ENCODE results near the gene LAYN.

Gene LAYN

DNA sequence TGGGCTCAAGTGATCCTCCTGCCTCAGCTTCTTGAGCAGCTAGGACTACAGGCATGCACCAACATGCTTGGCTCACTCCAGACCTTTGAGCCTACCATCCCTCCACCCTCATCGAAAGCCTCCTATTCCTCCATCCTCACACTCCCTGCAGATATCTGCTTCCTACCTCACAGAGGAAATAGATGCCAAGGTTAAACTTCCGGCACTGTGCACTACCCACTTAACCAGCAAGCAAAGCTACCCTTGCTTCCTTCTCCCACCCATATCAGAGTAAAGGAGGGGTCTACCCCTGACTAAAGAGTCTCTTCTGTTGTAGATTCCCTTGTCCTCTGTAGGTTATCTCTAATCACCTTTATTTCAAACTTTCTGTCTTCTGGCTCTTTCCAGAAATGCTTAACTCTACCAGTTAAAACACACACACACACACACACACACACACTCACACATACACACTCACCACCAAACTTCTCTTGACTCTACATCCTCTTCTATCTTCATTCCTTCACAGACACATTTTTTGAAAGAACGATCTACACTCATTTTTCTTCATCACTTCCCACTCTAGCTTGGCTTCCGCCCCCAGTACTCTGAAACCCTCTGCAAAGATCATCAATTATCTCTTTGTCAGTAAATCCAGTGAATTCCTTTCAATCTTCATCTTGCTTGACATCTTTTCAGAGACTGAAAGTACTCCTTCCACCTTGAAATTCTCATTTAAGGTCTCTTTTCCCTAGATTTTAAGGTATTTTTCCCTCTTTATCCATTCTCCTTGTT lies 50.9 kb downstream of the LAYN start:
- H3K79me1 ChIP-seq (ENCODE audit: low read length): no peaks in the 10 kb centered on the region
- no peaks in the 10 kb centered on the region for H3K79me2 ChIP-seq (ENCODE audit: control insufficient read depth, insufficient read depth, low read length)
- no peak overlapping the region for H2AK5ac ChIP-seq (ENCODE audit: low read length)
- no peak overlapping the region for H4K5ac ChIP-seq (ENCODE audit: low read length)
- no peaks in the 10 kb centered on the region for H3K36me3 ChIP-seq (ENCODE audit: control insufficient read depth, insufficient read depth, low read length)
- no peak overlapping the region for H4K8ac ChIP-seq (ENCODE audit: low read depth, low read length)
- H2BK120ac ChIP-seq (ENCODE audit: low read depth, low read length): no peak overlapping the region
- WGBS (ENCODE audit: extremely low coverage, insufficient coverage, low lambda C conversion rate): 100% methylated on average over 1 of the region's 4 CpGs
- no peak overlapping the region for H3K9ac ChIP-seq (ENCODE audit: low read length)
- H3K4me1 ChIP-seq (ENCODE audit: control insufficient read depth, low read depth, low read length): no peaks in the 10 kb centered on the region
- H2BK15ac ChIP-seq (replicated peaks; ENCODE audit: low read depth): no peak overlapping the region
- no peak for DNase-seq
- no peak overlapping the region for H3K23ac ChIP-seq (ENCODE audit: low read length)
- H3K27ac ChIP-seq (ENCODE audit: low read depth, low read length): no peak overlapping the region
- no peak overlapping the region for H3K4ac ChIP-seq (ENCODE audit: low read depth, low read length)
- no peak overlapping the region for H3K18ac ChIP-seq (ENCODE audit: low read length)
- H3K4me3 ChIP-seq (ENCODE audit: low read length): no peak overlapping the region
- H3K56ac ChIP-seq (ENCODE audit: low read length): no peak overlapping the region
- no peak overlapping the region for H3K4me2 ChIP-seq (ENCODE audit: low read length)
- no peaks in the 10 kb centered on the region for H3K27me3 ChIP-seq (ENCODE audit: insufficient read depth, low read length, poor library complexity)
- H2BK5ac ChIP-seq (ENCODE audit: low read length): no peak overlapping the region

DNA sequence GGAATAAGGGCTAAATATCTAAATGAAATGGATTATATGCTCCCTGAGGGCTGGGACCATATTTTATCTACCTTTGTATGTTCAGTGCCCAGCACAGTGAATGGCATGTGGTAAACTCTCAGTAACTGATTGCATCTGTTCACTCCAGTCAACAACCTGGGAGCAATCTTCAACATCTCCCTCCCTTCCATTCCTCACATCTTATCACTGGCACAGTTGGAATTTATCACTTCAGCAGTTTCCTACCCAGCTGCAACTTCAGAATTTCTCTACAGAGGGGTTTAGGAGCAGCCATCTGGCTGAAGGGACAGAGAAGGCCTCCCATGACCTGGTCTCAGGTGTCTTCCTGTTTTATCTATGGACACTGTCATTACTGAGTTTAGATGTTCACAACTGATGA lies 52.0 kb downstream of the LAYN start:
- H3K79me2 ChIP-seq (ENCODE audit: control insufficient read depth, insufficient read depth, low read length): no peaks in the 10 kb centered on the region
- H3K23ac ChIP-seq (ENCODE audit: low read length): no peak overlapping the region
- no peaks in the 10 kb centered on the region for H3K36me3 ChIP-seq (ENCODE audit: control insufficient read depth, insufficient read depth, low read length)
- H3K4me2 ChIP-seq (ENCODE audit: low read length): no peak overlapping the region
- no peaks in the 10 kb centered on the region for H3K27me3 ChIP-seq (ENCODE audit: insufficient read depth, low read length, poor library complexity)
- H2AK5ac ChIP-seq (ENCODE audit: low read length): no peak overlapping the region
- no peak overlapping the region for H2BK15ac ChIP-seq (replicated peaks; ENCODE audit: low read depth)
- H3K4ac ChIP-seq (ENCODE audit: low read depth, low read length): no peak overlapping the region
- H3K79me1 ChIP-seq (ENCODE audit: low read length): no peaks in the 10 kb centered on the region
- H2BK120ac ChIP-seq (ENCODE audit: low read depth, low read length): no peak overlapping the region
- peak; percentile 80 for DNase-seq
- no peak overlapping the region for H2BK5ac ChIP-seq (ENCODE audit: low read length)
- no peak overlapping the region for H4K8ac ChIP-seq (ENCODE audit: low read depth, low read length)
- no peak overlapping the region for H4K5ac ChIP-seq (ENCODE audit: low read length)
- no peaks in the 10 kb centered on the region for H3K4me1 ChIP-seq (ENCODE audit: control insufficient read depth, low read depth, low read length)
- H3K56ac ChIP-seq (ENCODE audit: low read length): no peak overlapping the region
- no peak overlapping the region for H3K9ac ChIP-seq (ENCODE audit: low read length)
- H3K27ac ChIP-seq (ENCODE audit: low read depth, low read length): no peak overlapping the region
- H3K18ac ChIP-seq (ENCODE audit: low read length): no peak overlapping the region
- H3K4me3 ChIP-seq (ENCODE audit: low read length): no peak overlapping the region

DNA sequence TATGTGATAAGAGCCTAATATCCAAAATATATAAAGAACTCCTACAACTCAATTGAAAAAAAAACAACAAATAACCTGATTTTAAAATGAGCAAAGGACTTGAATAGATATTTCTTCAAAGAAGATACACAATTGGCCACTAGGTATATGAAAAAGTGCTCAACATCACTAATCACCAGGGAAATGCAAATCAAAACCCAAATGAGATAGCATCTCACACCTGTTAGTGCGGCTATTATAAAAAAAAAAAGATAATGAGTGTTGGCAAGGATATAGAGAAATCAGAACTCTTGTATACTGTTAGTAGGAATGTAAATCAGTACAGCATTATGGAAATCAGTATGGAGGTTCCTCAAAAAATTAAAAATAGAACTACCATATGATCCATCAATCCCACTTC lies 55.8 kb downstream of the LAYN start:
- Histone ChIP-seq H3K27me3 (ENCODE audit: insufficient read depth, low read length, poor library complexity) (no peaks in the 10 kb centered on the region), H4K8ac (ENCODE audit: low read depth, low read length) (no peak overlapping the region), H4K5ac (ENCODE audit: low read length) (no peak overlapping the region), H3K36me3 (ENCODE audit: control insufficient read depth, insufficient read depth, low read length) (no peaks in the 10 kb centered on the region), H3K4me3 (ENCODE audit: low read length) (no peak overlapping the region), H3K27ac (ENCODE audit: low read depth, low read length) (no peak overlapping the region), H3K79me1 (ENCODE audit: low read length) (no peaks in the 10 kb centered on the region), H2BK15ac (replicated peaks; ENCODE audit: low read depth) (no peak overlapping the region), H2BK120ac (ENCODE audit: low read depth, low read length) (no peak overlapping the region), H3K9ac (ENCODE audit: low read length) (no peak overlapping the region), H2AK5ac (ENCODE audit: low read length) (no peak overlapping the region), H2BK5ac (ENCODE audit: low read length) (no peak overlapping the region), H3K23ac (ENCODE audit: low read length) (no peak overlapping the region), H3K79me2 (ENCODE audit: control insufficient read depth, insufficient read depth, low read length) (no peaks in the 10 kb centered on the region), H3K4me2 (ENCODE audit: low read length) (no peak overlapping the region), H3K18ac (ENCODE audit: low read length) (no peak overlapping the region), H3K4ac (ENCODE audit: low read depth, low read length) (no peak overlapping the region), H3K4me1 (ENCODE audit: control insufficient read depth, low read depth, low read length) (no peaks in the 10 kb centered on the region), H3K56ac (ENCODE audit: low read length) (no peak overlapping the region)
- no peak for DNase-seq
- no CpG with 5 or more reads among the region's 1 CpG for whole genome bisulfite sequencing (ENCODE audit: extremely low coverage, insufficient coverage, low lambda C conversion rate)

DNA sequence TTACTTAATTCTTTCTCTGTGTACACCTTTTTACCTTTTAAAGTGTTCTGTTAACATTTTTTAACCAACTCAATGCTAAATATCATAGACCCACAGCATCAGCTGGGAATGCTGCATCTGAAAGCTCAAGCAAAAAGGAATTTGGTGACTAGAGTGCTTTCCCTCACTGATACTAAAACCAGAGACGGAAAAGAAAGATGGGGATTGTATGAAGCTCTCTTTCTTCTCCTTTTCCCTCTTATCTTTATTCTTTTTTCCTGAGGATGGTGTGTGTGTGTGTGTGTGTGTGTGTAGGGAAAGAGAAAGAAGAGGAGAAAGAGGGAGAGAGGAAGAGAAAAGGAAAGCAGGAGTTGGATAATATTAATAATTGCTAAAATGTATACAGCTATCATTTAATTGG lies 57.6 kb downstream of the LAYN start:
- no peaks in the 10 kb centered on the region for H3K79me1 ChIP-seq (ENCODE audit: low read length)
- no CpG with 5 or more reads among the region's 1 CpG for whole genome bisulfite sequencing (ENCODE audit: extremely low coverage, insufficient coverage, low lambda C conversion rate)
- H3K4me1 ChIP-seq (ENCODE audit: control insufficient read depth, low read depth, low read length): no peaks in the 10 kb centered on the region
- H3K9ac ChIP-seq (ENCODE audit: low read length): no peak overlapping the region
- no peak overlapping the region for H3K4me2 ChIP-seq (ENCODE audit: low read length)
- H3K4me3 ChIP-seq (ENCODE audit: low read length): no peak overlapping the region
- H2AK5ac ChIP-seq (ENCODE audit: low read length): no peak overlapping the region
- no peak overlapping the region for H3K56ac ChIP-seq (ENCODE audit: low read length)
- no peak for DNase-seq
- no peaks in the 10 kb centered on the region for H3K79me2 ChIP-seq (ENCODE audit: control insufficient read depth, insufficient read depth, low read length)
- no peak overlapping the region for H3K4ac ChIP-seq (ENCODE audit: low read depth, low read length)
- no peaks in the 10 kb centered on the region for H3K27me3 ChIP-seq (ENCODE audit: insufficient read depth, low read length, poor library complexity)
- no peak overlapping the region for H4K5ac ChIP-seq (ENCODE audit: low read length)
- H2BK120ac ChIP-seq (ENCODE audit: low read depth, low read length): no peak overlapping the region
- H3K36me3 ChIP-seq (ENCODE audit: control insufficient read depth, insufficient read depth, low read length): no peaks in the 10 kb centered on the region
- H2BK5ac ChIP-seq (ENCODE audit: low read length): no peak overlapping the region
- H2BK15ac ChIP-seq (replicated peaks; ENCODE audit: low read depth): no peak overlapping the region
- H3K18ac ChIP-seq (ENCODE audit: low read length): no peak overlapping the region
- H3K27ac ChIP-seq (ENCODE audit: low read depth, low read length): no peak overlapping the region
- H4K8ac ChIP-seq (ENCODE audit: low read depth, low read length): no peak overlapping the region
- H3K23ac ChIP-seq (ENCODE audit: low read length): no peak overlapping the region

DNA sequence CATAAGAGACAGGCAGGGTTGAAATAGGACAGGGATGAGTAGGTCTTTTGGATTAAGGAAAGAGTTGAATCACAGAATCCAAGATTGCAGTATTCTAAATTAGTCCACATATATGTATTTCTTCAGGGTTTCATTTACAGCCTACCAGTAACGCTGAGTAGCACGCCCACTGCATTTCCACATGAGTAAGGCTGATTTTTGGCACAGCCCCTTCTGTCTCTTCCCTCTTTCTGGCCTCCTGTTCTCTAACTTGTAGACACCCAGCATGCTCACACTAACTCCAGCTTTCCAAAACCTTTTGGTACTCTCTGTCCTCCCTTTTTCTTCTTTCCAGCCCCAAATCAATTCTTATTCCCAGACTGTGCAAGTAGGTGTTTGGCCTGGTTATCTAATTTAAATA lies 58.0 kb downstream of the LAYN start:
- Histone ChIP-seq H3K56ac (ENCODE audit: low read length) (no peak overlapping the region), H3K9ac (ENCODE audit: low read length) (no peak overlapping the region), H3K36me3 (ENCODE audit: control insufficient read depth, insufficient read depth, low read length) (no peaks in the 10 kb centered on the region), H3K27me3 (ENCODE audit: insufficient read depth, low read length, poor library complexity) (no peaks in the 10 kb centered on the region), H3K4me2 (ENCODE audit: low read length) (no peak overlapping the region), H2BK120ac (ENCODE audit: low read depth, low read length) (no peak overlapping the region), H4K5ac (ENCODE audit: low read length) (no peak overlapping the region), H2BK15ac (replicated peaks; ENCODE audit: low read depth) (no peak overlapping the region), H3K4me1 (ENCODE audit: control insufficient read depth, low read depth, low read length) (peaks cover 2% of the 10 kb centered on the region), H3K27ac (ENCODE audit: low read depth, low read length) (no peak overlapping the region), H2BK5ac (ENCODE audit: low read length) (no peak overlapping the region), H3K4ac (ENCODE audit: low read depth, low read length) (no peak overlapping the region), H4K8ac (ENCODE audit: low read depth, low read length) (no peak overlapping the region), H3K23ac (ENCODE audit: low read length) (no peak overlapping the region), H3K79me2 (ENCODE audit: control insufficient read depth, insufficient read depth, low read length) (no peaks in the 10 kb centered on the region), H3K4me3 (ENCODE audit: low read length) (no peak overlapping the region), H2AK5ac (ENCODE audit: low read length) (no peak overlapping the region), H3K18ac (ENCODE audit: low read length) (no peak overlapping the region), H3K79me1 (ENCODE audit: low read length) (peaks cover 2% of the 10 kb centered on the region)
- no CpG with 5 or more reads among the region's 2 CpGs for WGBS (ENCODE audit: extremely low coverage, insufficient coverage, low lambda C conversion rate)
- DNase-seq: no peak

DNA sequence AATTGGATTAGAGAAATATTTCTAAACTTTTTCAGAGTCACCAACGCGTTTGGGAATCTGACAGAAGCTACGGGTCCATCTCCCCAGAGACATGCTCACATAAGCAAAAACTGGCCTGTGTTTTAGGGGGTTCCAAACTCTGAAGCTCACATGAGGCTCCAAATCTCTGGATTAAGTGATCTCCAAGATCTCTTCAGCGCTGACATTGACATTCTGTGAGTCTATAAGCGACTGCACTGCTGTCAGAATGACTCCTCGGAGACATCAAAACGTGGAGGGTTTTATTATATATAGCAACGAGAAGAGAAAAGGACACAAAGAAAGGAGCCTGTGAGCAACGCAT lies 61.1 kb downstream of the LAYN start:
- DNase-seq: no peak
- no peak overlapping the region for H3K27ac ChIP-seq (ENCODE audit: low read depth, low read length)

More for the DNA sequence above, 61.1 kb downstream of the LAYN start:
- H3K56ac ChIP-seq (ENCODE audit: low read length): peak overlapping the region; percentile 26
- H3K4me2 ChIP-seq (ENCODE audit: low read length): peak overlapping the region; percentile 27
- no peak overlapping the region for H2BK120ac ChIP-seq (ENCODE audit: low read depth, low read length)
- H3K18ac ChIP-seq (ENCODE audit: low read length): no peak overlapping the region
- no peak overlapping the region for H2BK5ac ChIP-seq (ENCODE audit: low read length)
- no peak overlapping the region for H4K8ac ChIP-seq (ENCODE audit: low read depth, low read length)
- WGBS (ENCODE audit: extremely low coverage, insufficient coverage, low lambda C conversion rate): no CpG with 5 or more reads among the region's 9 CpGs
- no peak overlapping the region for H3K4ac ChIP-seq (ENCODE audit: low read depth, low read length)
- H3K4me3 ChIP-seq (ENCODE audit: low read length): no peak overlapping the region
- H3K9ac ChIP-seq (ENCODE audit: low read length): peak overlapping the region; percentile 49
- peaks cover 5% of the 10 kb centered on the region for H3K4me1 ChIP-seq (ENCODE audit: control insufficient read depth, low read depth, low read length)
- H3K27me3 ChIP-seq (ENCODE audit: insufficient read depth, low read length, poor library complexity): peaks cover 3% of the 10 kb centered on the region
- no peak overlapping the region for H4K5ac ChIP-seq (ENCODE audit: low read length)
- H3K79me1 ChIP-seq (ENCODE audit: low read length): peaks cover 2% of the 10 kb centered on the region
- no peaks in the 10 kb centered on the region for H3K79me2 ChIP-seq (ENCODE audit: control insufficient read depth, insufficient read depth, low read length)
- no peak overlapping the region for H2BK15ac ChIP-seq (replicated peaks; ENCODE audit: low read depth)
- no peaks in the 10 kb centered on the region for H3K36me3 ChIP-seq (ENCODE audit: control insufficient read depth, insufficient read depth, low read length)
- no peak overlapping the region for H3K23ac ChIP-seq (ENCODE audit: low read length)
- H2AK5ac ChIP-seq (ENCODE audit: low read length): no peak overlapping the region

Data from mesendoderm (in vitro differentiated cells).